NCI-H345 treated with DMSO at 0.1 percent for 48 hours (cell line): ENCODE data around the gene CHST11.
"Not testable (repeated sequence)": the region's sequence is repeated elsewhere in the genome, so short reads cannot be mapped to it uniquely, and the experiment has no call there.

Experiments used
- DNase-seq: peaks from one replicate; lab custom pipeline; 2025; ENCODE audit not compliant: unreplicated experiment; lab: John Stamatoyannopoulos, UW

CHST11 gene

GRCh38 chr12:104555648-104556047 is 98.9 kb downstream of the CHST11 start:
- DNase-seq, result peak; percentile 93

DNA sequence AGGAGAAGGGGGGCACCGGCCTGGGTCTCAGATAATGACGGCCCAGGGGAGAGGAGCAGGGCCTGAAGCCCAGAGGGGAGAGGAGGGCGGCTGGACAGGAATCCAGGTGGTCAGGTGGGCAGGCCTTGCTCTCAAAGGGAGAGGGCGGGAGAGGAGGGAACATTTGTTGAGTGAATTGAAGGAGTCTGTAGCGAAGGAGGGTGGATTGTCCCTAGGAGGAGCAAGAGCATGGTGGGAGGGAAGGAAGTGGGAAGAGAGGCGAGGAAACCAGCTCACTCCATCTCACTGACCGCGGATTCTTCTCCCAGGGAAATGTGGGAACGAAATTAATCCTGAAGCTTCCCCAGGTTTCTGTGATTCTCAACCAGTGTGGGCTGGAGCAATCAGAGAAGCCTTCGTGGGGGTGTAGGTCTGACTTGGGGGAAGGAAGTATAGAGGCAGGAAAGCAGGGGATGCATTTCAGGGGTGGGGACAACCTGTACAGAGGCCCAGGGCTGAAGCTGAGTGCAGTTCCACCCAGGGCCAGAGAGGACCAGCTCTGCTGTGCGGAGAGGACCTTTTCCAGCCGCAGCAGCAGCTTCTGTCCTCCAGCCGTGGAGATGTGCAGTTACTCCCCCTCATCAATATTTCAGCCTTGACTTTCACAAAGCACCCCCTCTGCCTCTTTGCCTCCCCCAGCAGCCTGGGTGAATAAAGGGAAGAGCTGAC is 100.9 kb downstream of the CHST11 start:
- DNase-seq, result no peak

GRCh38 chr12:104560881-104561280 is 104.1 kb downstream of the CHST11 start:
- DNase-seq, result no peak

- no peak for DNase-seq
Observed at GRCh38 chr12:104562763-104563162, 106.0 kb downstream of the CHST11 start.

GRCh38 chr12:104564662-104565061 is 107.9 kb downstream of the CHST11 start:
- DNase-seq, result not testable (repeated sequence)

DNA sequence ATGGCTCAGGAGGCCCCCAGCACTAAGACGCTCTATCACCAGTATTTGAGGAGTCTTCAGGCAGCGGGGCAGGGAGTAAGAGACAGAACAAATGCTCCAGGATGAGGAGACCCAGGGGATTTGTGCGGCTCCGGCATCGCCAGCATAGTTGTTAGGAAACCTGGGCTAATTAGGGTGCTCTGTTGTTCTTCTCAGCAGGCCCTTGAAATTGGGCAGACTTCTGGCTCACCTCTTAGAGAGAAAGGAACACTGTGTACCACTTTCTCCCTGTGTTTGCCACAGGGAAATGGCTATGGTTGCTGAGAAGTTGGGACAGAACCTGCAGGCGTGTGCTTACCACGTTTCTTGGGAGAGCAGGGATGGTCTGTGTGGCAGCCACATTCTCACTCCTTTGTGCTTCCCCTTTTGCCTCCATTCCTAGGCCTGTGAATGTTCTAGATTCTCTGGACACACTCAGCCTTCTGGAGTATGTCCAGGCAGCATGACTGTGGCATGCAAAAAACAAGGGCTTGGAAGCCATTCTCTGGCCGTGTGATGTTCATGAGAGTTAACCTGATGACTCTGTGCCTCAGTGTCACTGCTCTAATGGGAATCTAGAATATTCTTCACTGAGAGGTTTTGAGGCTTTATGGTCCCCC is 109.0 kb downstream of the CHST11 start:
- no peak for DNase-seq

GRCh38 chr12:104566244-104566993 is 109.7 kb downstream of the CHST11 start:
- no peak for DNase-seq

DNA sequence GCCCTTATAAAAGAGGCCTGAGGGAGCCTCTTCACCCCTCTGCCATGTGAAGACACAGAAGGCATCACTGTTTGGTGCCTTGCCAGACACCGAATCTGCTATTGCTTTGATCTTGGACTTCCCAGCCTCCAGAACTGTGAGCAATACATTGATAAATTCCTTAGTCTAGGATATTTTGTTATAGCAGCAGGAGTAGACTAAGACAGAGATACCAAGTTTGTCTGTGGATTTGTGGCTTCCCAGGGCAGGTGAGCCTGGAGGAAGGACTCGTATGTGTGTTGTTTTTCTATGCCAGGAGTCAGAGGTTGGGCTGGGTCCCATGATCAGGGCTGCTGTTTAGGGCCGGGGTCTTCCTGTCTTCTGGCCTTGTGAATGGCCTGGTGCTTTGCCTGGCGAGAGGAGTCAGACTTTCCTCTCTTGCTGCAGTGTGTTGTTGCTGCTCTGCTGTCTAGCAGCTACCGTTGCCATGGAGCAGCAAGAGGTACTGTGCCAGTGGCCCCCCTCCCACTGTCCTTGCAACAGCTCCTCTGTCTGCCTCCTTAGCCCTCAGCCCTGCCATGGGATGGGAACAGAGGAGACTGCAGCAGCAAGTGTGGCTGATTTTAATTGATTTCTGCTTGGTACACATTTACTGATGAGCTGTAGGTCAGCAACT is 111.2 kb downstream of the CHST11 start:
- DNase-seq, result no peak

GRCh38 chr12:104568487-104568868 is 111.7 kb downstream of the CHST11 start:
- DNase-seq, result no peak

GRCh38 chr12:104568935-104569334 is 112.2 kb downstream of the CHST11 start:
- no peak for DNase-seq

- DNase-seq, result no peak
Observed at GRCh38 chr12:104569346-104570173, 112.8 kb downstream of the CHST11 start.

DNA sequence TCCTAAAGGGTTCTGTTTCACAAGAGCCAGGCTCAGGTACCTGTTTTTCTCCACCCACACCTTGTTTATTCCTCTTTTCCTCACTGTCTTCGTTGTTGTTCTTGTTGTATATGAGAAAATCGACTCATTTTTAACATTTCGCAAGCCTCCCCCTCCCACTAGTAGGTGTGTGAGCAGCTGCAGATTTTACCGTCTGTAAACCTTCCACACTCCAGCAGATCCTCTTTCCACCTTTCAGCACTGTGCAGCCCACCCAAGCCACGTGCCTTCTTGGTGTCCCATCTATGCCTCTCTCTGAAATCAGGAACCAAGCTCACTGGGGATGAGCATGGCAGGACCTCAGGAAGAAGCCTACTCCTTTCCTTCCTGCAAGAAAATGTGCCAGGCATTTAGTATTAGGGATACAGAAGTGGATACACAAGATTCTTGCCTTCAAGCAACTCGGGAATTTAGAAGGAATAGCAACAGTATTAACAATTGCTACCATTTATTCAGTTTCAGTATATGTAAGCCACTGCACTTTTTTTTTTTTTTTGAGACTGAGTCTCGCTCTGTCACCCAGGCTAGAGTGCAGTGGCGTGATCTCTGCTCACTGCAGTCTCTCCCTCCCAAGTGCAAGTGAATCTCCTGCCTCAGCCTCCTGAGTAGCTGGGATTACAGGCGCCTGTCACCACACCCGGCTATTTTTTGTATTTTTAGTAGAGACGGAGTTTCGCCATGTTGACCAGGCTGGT is 113.6 kb downstream of the CHST11 start:
- no peak for DNase-seq

DNA sequence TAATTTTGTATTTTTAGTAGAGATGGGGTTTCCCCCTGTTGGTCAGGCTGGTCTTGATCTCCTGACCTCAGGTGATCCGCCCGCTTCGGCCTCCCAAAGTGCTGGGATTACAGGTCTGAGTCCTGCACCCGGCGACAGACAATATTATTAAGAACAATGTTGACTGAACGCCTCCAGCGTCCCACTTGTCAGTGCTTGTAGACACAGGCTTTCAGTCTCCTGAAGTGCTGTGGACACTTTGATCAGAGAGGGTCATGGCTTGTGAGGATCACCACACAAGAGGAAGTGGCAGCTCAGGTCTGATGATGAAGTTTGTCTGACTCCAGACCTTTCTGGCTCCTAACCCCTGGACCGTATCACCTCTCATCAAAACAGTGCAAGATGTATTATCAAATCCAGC is 114.6 kb downstream of the CHST11 start:
- no peak for DNase-seq

- not testable (repeated sequence) for DNase-seq
Observed at GRCh38 chr12:104574353-104574752, 117.6 kb downstream of the CHST11 start.

- not testable (repeated sequence) for DNase-seq
Observed at GRCh38 chr12:104574758-104575157, 118.0 kb downstream of the CHST11 start.

DNA sequence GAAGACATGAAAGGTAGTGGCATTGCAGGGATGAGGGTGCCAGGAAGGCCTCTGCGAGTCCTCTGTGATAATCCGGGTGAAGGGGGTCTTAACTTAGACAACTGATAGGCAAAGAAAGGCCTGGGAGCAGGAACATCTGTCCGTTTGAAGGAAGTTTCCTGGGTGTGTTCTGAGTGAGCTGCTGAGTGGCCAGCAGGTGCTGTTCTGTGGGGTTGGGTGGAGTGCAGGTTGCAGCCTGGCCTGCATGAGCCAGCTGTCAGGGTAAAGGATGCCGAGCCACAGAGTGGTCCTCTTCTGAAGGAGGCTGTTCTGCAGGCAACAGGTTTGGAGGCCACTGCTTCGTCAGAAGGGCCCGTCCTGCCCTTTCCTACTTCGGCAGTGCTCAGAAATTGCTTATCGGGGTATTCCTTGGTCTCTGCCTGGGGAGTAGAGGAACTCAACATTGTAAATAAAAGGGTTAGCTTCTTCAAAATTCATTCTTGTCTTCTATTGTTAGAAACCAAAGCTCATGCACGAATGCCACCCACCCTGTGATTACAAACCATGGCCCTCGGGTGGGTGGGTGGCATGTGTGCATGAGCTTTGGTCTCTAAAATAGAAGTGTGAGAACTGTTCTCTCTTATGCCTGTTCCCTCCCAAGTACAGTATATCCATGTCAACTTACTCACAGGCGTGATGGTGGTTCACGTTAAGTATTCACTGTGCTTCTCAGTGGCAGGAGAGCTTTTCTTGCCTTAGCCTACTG is 118.9 kb downstream of the CHST11 start:
- no peak for DNase-seq

DNA sequence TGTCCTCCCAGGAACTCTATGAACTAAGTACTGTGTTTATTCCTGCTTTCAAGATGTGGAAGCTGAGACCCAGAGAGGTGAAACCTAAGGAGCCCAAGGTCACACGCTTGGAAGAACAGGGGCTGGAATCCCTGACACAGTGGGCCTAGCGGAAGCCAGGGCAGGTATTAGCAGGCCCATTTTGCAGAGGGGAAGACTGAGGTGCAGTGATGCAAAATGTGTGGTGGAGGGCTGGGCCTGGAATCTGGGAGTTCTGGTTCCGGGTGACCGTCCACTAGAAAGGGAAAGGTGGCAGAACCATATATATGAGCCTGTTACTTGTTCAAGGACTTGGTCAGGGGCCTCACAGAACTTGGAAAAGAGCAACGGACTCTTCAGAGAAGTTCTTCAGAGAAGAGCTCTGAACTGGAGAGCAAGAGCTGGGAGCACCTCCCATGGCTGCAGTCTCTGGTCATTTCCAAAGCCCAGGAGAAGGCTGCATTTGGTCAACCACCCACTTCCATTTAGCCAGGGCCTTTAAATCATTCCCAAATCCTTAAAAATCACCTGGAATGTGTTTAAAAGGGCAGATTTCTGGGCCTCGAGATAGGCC is 119.5 kb downstream of the CHST11 start:
- DNase-seq, result no peak

GRCh38 chr12:104576980-104577580 is 120.3 kb downstream of the CHST11 start:
- no peak for DNase-seq

- no peak for DNase-seq
Observed at GRCh38 chr12:104577581-104577981, 120.8 kb downstream of the CHST11 start.
